ENCODE data around the gene LRMDA.

DNA sequence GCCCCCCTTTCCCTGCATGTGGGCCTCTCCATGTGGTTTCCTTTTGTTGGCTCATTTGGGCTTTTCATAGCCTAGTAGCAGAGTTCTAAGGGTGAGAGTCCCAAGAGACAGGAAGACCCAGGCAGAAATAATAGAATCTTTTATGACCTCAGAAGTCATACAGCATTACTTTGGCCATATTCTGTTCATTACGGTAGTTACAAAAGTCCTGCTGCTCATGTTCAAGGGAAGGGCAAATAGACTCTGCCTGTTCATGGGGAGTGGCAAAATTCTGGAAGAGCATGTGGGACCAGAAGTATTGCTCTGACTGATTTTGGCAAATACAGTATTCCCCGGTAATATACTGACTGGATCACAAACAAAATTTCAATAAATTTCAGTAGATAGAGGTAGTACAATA lies 910.3 kb downstream of the LRMDA start:
- TF ChIP-seq, protein P1, sequence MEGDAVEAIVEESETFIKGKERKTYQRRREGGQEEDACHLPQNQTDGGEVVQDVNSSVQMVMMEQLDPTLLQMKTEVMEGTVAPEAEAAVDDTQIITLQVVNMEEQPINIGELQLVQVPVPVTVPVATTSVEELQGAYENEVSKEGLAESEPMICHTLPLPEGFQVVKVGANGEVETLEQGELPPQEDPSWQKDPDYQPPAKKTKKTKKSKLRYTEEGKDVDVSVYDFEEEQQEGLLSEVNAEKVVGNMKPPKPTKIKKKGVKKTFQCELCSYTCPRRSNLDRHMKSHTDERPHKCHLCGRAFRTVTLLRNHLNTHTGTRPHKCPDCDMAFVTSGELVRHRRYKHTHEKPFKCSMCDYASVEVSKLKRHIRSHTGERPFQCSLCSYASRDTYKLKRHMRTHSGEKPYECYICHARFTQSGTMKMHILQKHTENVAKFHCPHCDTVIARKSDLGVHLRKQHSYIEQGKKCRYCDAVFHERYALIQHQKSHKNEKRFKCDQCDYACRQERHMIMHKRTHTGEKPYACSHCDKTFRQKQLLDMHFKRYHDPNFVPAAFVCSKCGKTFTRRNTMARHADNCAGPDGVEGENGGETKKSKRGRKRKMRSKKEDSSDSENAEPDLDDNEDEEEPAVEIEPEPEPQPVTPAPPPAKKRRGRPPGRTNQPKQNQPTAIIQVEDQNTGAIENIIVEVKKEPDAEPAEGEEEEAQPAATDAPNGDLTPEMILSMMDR (IDR thresholded peaks at IDR 0.05; ENCODE audit: low read depth, low read length) = no peak
- no peak for TF ChIP-seq EZH2phosphoT487 (IDR thresholded peaks at IDR 0.05; ENCODE audit: low read depth)

All from OCI-LY3 (cell line).